Stimulated activated CD8-positive, alpha-beta memory T cell treated with anti-CD3 and anti-CD28 coated beads, Interleukin-4, amount 100 ng/mL, for 48 hours (primary cell): ENCODE results near the gene ATP9A.
"Not testable (repeated sequence)": the region's sequence is repeated elsewhere in the genome, so short reads cannot be mapped to it uniquely, and the experiment has no call there.

Experiments used
- DNase-seq: peaks from one replicate; pipeline ENCODE4 v3.0.0-alpha.2; 2020

The ATP9A gene

DNA sequence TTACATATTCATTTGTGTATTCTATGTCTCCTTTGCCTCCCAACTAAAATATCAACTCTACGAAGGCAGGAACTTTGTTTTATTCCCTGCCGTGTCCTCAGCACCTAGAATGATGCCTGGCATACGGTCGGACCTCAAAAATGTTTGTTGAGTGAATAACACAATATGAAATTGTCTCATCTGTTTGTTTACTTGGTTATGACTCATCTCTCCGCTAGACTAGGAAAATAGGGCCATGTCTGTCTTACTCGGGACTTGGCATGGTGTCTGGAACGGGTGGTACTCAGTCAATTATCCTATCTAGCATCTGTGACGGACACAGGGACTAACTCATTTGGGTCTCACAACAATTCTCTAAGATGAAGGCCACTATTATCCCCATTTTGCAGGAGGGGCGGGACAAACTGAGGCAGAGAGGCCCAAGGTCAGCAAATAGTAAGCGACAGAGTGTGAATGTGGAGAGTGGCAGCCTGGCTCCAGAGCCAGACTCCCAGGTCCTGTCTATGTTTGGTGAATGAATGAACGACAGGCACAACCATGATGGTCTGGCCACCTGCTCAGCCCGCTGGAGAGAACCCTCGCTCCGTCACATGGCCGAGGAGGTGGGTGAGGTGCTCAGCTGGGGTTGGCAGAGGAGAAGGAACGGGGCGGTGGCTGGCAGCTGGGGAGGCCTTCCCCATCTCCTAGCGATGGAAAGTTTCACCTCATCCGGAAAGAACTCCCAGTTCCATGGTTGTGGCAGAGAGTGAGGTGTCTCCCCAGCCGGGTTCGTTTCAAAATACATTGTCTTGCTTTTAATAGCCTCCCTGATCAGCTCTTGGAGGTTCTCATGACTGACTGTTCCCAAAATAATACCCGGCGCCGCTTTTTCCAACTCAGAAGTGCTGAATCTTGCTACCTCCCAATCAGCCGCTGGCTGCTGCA is 198.1 kb downstream of the ATP9A start:
- DNase-seq, result no peak

DNA sequence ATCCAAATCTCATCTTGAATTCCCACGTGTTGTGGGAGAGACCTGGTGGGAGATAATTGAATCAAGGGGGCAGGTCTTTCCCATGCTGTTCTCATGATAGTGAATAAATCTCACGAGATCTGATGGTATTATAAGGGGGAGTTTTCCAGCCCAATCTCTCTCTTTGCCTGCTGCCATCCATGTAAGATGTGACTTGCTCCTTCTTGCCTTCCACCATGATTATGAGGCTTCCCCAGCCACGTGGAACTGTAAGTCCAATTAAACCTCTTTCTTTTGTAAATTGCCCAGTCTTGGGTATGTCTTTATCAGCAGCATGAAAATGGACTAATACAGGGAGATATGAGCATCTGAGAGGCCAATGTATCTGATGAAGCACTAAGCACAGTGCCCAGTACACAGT is 199.7 kb downstream of the ATP9A start:
- not testable (repeated sequence) for DNase-seq

DNA sequence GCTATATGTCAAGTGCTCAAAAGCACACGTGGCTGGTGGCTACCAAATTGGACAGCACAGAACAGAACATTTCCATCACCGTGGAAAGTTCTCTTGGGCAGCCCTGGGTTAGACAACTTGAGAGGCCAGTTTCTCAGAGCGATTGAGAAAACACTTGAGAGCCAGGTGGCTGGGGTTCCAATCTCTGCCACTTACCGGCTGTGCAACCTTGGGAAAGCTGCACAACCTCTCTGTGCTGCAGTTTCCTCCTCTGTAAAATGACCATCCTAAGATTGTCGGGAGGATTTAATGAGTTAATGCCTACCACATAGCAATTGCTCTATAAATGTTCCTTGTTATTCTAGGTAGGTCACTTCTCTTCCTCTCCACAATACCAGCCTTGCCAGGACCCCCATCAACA is 200.6 kb downstream of the ATP9A start:
- no peak for DNase-seq

DNA sequence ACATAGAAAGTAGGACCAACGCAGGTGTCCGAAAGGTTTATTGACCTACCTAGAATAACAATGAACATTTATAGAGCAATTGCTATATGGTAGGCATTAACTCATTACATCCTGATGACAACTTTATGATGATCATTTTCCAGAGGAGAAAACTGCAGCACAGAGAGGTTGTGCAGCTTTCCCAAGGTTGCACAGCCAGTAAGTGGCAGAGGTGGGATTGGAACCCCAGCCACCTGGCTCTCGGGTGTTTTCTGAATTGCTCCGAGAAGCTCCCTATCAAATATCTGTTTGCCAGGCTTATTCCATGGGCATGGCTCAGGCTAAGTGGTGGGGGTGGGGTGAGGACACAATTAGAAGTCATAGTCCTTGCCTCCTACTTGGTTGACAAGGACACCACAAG is 201.6 kb downstream of the ATP9A start:
- no peak for DNase-seq

DNA sequence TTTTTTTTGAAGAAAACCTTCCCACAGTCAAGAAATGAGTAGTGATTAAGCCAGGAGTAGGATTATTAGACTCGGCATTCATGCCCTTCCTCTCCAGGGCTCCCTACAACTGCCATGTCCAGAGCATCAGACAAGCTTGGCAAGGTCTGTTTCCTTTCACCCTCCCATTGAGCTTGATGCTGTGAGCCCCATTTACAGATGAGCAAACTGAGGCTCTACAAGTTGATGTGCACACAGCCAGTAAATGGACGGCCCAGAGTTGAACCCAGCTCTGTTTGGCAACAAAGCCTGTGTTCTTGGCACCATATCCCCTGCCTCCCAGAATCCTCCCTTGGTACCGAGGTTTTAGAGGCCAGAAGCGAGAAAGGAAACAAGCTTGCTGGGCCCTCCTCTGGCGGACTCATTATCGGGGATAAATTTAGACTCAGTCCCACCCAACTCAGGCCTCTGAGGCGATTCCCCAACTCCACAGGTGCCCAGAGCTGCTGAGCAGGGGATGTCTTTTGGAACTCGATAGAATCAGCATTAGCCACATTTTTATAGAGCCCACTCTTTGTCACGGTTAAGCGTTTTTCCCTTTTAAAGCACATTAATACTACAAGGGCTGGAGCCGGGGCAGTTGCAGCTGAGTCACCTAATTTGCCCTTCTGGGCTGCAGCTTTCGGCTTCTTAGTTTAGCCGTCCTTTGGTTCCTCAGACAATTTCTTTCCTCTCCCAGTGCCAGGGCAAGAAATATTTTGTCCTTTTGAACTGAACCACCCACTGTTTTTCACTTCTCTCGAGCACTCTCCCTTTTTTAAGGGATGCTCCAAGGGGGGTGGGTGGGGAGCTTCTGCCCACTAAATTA is 202.7 kb downstream of the ATP9A start:
- DNase-seq, result no peak

DNA sequence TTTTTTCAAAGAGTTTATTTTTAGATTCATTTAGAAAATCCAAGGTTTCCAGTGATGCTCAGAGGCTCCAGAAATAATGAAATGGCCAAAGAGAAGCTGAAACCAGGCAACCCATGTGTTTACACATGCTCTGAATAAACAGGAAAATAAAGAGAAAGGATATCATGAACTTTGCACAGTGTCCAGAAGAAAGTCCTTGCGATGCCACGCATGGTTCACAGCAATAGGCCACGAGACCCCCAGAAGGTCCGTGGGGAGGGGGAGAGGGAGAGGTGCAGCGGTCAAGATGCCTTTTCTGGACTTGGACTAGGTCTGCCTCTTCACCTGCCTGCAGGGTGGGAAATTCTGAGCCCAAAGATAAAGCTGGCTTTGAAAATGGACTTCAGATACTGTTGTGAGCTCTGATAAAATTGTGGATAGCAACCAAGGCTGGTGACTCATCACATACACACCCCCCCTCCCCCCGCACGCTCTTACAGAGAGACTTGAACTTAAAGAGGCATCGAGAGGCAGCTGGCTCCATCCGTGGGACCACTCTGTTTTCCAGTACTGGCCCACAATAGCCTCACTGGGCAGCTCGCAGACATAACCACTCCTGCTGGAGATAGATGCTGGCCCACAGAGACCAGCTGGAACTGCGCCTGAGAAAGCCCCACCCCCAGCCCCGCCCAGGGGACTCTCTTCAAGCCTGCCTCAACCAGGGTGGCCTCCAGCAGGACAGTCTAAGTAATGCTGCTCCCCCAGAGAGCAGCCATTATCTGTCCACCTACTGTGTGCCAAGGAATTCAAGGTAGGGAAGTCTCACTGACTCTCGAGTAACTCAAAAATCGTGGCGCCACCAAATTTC is 204.5 kb downstream of the ATP9A start:
- peak; percentile 54 for DNase-seq

DNA sequence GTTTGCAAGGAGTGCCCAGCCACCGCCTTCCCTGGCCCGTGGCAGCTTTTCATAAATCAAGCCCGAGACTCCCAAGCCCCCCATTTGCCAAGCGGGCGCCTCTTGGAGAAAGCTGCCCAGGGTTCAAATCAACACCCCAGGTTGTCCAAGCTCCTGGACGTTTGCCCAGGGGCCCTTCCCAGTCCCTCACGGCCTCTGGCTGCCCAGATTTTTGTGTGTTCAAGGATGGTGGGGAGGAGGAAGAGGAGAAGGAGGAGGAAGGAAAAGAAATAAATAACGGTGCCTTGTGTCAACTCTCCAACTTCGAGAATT is 205.1 kb downstream of the ATP9A start:
- DNase-seq, result no peak

DNA sequence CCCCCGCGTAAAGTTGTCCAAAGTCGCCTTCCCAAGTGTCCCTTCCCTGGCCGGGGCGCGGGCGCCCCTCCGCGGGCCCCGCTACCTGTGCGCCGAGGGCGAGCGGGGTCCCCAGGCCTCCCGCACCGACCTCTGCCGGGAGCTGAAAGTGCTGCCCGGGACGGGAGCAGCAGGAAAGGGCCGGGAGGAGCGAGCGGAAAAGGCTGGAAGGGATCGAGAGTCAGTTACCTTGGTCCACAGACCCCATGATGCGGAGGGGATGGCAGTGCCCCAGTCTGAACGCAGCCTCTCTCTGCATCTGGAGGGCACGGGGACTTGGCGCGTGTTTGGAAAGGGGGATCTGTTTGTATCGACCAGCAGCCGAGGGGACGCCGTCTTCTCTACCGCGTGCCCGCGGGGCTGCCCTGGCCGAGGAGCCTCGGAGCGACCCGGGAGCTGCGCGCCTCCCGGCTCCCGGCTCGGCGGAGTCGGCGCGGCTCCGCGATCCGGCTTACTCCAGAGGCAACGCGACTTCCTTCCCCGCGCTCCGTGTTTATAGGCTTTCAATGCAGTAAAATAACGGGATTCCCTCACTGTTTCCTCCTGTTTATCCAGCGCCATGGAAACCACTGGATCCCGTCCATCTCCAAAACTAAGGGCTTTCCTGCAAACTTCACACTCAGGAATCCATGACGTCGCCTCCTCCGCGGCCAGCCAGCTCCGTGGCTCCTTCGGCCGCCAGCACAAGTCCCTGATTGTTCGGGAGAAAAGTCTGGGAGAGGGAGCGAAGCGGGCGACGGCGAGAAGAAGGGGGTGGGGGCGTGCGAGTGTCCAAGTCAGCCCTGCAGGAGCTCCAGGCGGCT is 205.6 kb downstream of the ATP9A start:
- peak; percentile 48 for DNase-seq

DNA sequence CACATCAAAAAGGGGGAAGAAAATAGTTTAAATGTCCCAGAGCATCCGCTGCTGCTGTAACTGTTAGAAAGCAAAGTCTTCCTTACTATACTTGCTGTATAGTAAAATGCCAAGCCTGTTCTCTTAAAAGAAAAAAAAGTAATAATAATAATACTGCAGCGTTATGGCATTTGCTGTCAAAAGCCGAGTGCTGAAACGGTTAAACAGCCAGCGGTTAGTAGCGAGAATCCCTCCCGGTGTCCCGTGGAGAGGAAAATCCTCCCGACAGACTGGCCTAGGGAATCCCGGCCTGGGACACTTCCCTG is 206.2 kb downstream of the ATP9A start:
- no peak for DNase-seq

DNA sequence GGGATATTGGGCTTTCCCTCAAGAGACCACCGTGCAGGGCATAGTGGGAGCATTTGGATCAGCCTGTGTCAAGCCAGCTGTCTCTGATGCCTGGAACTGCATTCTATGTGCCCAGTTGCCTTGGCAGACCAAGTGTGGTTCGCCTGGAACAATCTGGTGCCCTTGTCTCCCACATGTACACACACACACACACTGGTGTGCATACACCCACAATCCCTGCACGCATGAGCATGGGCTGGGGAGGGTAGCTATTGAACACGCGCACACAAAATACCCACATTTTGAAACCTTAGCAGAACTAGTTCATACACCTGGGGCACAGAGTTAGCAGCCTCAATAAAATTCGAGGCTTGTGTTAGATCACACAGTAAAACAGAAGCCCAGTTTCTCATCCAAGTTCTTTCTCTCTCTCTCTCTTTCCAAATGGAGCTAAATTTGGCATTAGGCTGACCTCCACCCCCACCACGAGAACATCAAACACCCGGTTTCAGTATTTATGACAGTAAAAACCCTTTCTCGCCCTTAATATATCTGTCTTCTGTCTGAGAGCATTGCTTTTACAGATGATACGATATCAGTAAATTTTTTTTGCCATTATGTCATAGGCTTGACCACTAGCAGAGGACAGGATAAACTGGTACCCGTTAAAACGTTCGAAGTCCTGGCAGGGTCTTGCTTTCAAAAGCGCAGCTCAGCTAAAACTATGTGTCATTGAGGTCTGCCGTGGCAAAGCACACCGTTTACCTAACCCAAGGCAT is 207.5 kb downstream of the ATP9A start:
- no peak for DNase-seq

DNA sequence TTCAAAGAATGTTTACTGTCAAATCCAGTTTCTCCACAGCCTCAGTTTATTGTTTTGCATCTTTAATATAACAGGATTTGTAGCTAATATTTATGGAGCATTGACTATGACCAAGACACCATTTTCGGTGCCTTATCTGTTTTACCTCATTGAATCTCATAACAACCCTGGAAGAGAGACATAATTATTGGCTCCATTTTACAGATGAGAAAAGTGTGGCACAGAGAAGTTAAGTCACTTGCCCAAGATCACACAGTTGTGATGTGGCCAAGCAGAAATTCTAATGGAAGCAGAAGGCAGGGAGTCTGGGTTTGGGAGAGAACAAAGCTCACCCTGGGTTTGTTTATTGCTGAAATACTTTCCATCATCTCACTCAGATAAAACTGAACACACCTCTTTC is 208.1 kb downstream of the ATP9A start:
- DNase-seq, result no peak

DNA sequence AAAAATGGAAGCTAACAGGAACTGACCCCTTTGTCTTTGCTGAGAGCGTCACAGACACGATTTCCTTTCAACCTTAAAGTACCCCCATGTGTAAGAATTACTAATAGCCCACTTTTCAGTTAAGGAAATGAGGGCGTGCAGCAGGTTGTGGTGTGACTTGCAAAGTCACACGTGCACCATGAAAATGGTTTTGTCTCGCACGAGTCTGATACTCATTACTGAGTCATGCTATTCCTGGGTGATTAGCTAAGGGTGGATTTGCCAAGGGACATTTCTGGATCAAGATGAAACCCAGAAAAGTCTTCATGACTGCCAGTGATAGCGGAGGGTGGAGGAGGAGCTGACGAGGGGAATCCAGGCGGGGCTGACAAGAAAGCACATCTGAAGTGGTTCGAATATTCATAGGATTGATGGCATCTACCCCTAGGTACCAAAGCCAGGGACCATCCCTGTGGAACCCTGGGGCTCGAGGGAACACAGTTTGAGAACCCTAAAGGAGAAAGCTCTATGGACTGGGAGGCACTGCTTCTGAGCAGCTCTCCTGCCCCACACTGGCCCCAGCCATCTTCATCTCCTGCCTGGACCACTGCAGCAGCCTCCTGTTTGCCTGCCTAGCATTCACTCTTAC is 213.5 kb downstream of the ATP9A start:
- no peak for DNase-seq

DNA sequence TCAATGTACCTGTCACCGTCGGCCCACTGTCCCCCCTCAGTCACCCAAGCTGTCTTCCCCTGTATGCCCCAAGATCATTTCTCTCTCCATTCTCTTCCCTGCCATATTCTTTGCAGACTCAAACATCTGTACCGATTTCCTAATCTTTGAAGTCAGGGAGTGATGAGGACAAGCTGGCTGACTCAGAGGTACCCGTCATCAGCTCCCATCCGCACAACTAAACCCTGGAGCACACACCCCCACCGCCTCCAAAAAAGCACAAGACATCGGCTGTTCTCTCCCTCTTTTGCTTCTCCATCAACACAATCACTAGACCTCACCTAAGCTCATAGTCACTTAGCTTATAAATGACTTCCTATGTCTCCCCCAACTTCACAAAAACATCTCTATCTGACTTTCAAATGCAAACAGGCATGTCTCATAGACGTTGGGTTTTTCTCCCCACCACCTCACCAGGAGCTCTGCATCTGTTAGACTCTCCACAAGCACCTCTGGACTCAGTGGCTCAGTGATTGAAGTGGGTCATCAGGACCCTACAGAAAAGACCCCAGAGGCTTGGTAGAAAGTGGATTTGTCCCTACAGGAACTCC is 214.2 kb downstream of the ATP9A start:
- no peak for DNase-seq

DNA sequence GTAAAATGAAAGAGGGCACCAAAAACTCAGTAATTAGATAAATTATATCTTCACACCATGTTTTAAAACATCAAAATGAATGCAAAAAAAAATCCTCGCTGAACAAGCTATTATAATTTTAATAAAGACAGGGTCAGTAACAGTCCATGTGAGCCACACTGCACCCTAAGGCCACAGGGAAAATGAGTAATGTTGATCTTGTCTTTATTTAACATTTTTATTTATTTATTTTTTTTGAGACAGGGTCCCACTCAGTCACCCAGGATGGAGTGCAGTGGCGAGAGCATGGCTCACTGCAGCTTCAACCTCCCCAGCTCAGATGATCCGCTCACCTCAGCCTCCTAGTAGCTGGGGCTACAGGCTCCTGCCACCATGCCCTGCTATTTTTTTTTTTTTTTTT is 217.0 kb downstream of the ATP9A start:
- no peak for DNase-seq

DNA sequence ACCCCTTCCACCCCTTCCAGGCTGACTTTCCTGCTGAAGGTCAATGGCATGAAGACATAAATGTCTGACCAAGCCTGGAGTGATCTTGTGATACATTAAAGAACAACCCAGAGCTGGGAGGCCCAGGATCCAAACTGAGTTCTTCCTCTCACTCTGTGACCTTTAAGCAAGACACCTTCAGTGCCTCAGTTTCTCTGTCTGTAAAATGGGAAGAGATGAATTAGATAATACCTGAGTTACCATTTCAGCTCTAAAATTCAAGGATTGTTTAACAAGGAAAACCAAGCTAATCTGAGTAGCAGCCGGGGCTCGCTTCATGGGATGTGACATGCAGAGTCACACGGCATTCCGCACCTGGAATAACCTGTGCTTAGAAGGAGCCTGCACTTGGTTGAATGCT is 218.7 kb downstream of the ATP9A start:
- no peak for DNase-seq

DNA sequence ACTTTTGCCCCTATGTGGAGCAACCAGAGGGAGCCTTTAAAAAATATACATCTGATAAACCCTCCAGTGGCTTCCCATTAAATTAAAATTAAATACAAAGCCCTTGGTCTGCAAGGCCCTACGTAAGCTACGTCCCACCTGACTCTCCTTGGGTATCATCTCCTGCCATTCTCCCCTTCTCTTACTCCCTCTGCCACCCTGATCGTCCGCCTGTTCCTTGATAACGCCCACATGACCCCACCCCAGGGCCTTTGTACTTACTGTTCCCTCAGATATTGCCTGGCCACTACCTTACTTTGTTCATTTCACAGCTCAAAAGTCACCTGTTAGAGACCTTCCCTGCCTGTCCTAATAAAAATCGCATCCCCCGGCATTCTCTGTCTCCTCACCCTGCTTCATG is 220.2 kb downstream of the ATP9A start:
- DNase-seq, result no peak
